Suprapubic skin (tissue), 4 donors: Measurements from ENCODE around the gene PACS1. TPM values are rescaled to one million over a fixed set of nuclear protein-coding genes. Genes with fewer than 3 reads are reported as not detected.

Experiments used
- DNase-seq, 2 donors: peaks; one replicate each; pipeline ENCODE4 v3.0.0-alpha.2; 2019; ENCODE audit warnings: low spot score in 2 of 2
- H3K27ac ChIP-seq: fragments of 200-600 bp; sonication (generic); one replicate; pipeline ENCODE4 v1.5.1; 2019
- H3K27me3 ChIP-seq: fragments of 200-600 bp; sonication (generic); one replicate; pipeline ENCODE4 v1.5.1; 2019
- H3K36me3 ChIP-seq: fragments of 200-600 bp; sonication (generic); one replicate; pipeline ENCODE4 v1.5.1; 2019
- H3K4me1 ChIP-seq: fragments of 200-600 bp; sonication (generic); one replicate; pipeline ENCODE4 v1.5.1; 2019
- H3K4me3 ChIP-seq: fragments of 200-600 bp; sonication (generic); one replicate; pipeline ENCODE4 v1.5.1; 2019; ENCODE audit warnings: mild to moderate bottlenecking
- H3K9me3 ChIP-seq: fragments of 200-600 bp; sonication (generic); one replicate; pipeline ENCODE4 v1.5.1; 2019
- CTCF ChIP-seq, 2 donors: fragments of 200-600 bp in 1 of 2; fragments of 450-650 bp in 1 of 2; sonication (generic) in 1 of 2; IDR thresholded peaks; one replicate each; pipeline ENCODE4 v1.5.1; 2016 to 2019; ENCODE audit warnings: antibody characterized with exemption in 2 of 2, mild to moderate bottlenecking in 1 of 2, moderate library complexity in 1 of 2
- EP300 ChIP-seq: sonication (generic); formaldehyde crosslinking; IDR thresholded peaks from one replicate; pipeline ENCODE4 v1.6.1; 2017; ENCODE audit warnings: antibody characterized with exemption
- POLR2A ChIP-seq, 2 donors: fragments of 450-650 bp; IDR thresholded peaks; one replicate each; pipeline ENCODE4 v1.6.1; 2017; ENCODE audit warnings: antibody characterized with exemption in 2 of 2, mild to moderate bottlenecking in 2 of 2, moderate library complexity in 2 of 2
- POLR2AphosphoS5 ChIP-seq, 3 donors: sonication (generic); formaldehyde crosslinking; IDR thresholded peaks; one replicate each; pipeline ENCODE4 v1.6.1; 2017; ENCODE audit warnings: antibody characterized with exemption in 3 of 3
- WGBS: methylation state at CpG from one replicate; pipeline ENCODE4 v1.1.5; 2018; 5-methylcytosine and 5-hydroxymethylcytosine counted together
- total RNA-seq, 4 donors: library from RNA; depleted of rRNA; stranded (reverse); fragments of >200 nt; gene quantifications; one replicate each; pipeline ENCODE4 v1.1.0, GENCODE V29; 2016

Gene PACS1
- total RNA-seq, 4 donors from 2014 or later, result 30.5 to 78.6 (median 41.8) TPM

- TF ChIP-seq EP300, result no peak
- no peak for TF ChIP-seq POLR2A (IDR thresholded peaks at IDR 0.05)
- TF ChIP-seq POLR2AphosphoS5 (IDR thresholded peaks at IDR 0.05), result no peak
- no peak for TF ChIP-seq CTCF (IDR thresholded peaks at IDR 0.05)
- Histone ChIP-seq H3K4me1 (peaks cover 21% of the 10 kb centered on the region), H3K4me3 (no peak overlapping the region), H3K27ac (no peak overlapping the region), H3K36me3 (no peaks in the 10 kb centered on the region), H3K27me3 (no peaks in the 10 kb centered on the region), H3K9me3 (no peaks in the 10 kb centered on the region)
- WGBS, result 97% methylated on average over 2 of the region's 2 CpGs
- DNase-seq, result no peak
These were observed 108.1 kb downstream of the PACS1 start for GRCh38 chr11:66178183-66178582.

- DNase-seq, result no peak
- Histone ChIP-seq H3K36me3 (no peaks in the 10 kb centered on the region), H3K27me3 (no peaks in the 10 kb centered on the region), H3K9me3 (no peaks in the 10 kb centered on the region), H3K4me1 (peaks cover 27% of the 10 kb centered on the region), H3K4me3 (no peak overlapping the region), H3K27ac (no peak overlapping the region)
- no peak for TF ChIP-seq POLR2AphosphoS5 (IDR thresholded peaks at IDR 0.05)
- no peak for TF ChIP-seq POLR2A (IDR thresholded peaks at IDR 0.05)
- no peak for TF ChIP-seq CTCF (IDR thresholded peaks at IDR 0.05)
- no peak for TF ChIP-seq EP300
These were observed 108.8 kb downstream of the PACS1 start for GRCh38 chr11:66178871-66179270.

- Histone ChIP-seq H3K27me3 (no peaks in the 10 kb centered on the region), H3K27ac (no peak overlapping the region), H3K36me3 (no peaks in the 10 kb centered on the region), H3K4me1 (peaks cover 19% of the 10 kb centered on the region), H3K9me3 (no peaks in the 10 kb centered on the region), H3K4me3 (no peak overlapping the region)
- DNase-seq, result no peak
- 55% methylated on average over 2 of the region's 2 CpGs for WGBS
- TF ChIP-seq POLR2AphosphoS5 (IDR thresholded peaks at IDR 0.05), result no peak
- no peak for TF ChIP-seq POLR2A (IDR thresholded peaks at IDR 0.05)
- TF ChIP-seq EP300, result no peak
- no peak for TF ChIP-seq CTCF (IDR thresholded peaks at IDR 0.05)
These were observed 111.7 kb downstream of the PACS1 start for GRCh38 chr11:66181632-66182315.

GRCh38 chr11:66183494-66184048 lies 113.5 kb downstream of the PACS1 start:
- Histone ChIP-seq H3K36me3 (no peaks in the 10 kb centered on the region), H3K4me1 (peaks cover 12% of the 10 kb centered on the region), H3K27me3 (no peaks in the 10 kb centered on the region), H3K27ac (no peak overlapping the region), H3K4me3 (no peak overlapping the region), H3K9me3 (no peaks in the 10 kb centered on the region)
- no peak for TF ChIP-seq POLR2A (IDR thresholded peaks at IDR 0.05)
- TF ChIP-seq EP300, result no peak
- no peak for TF ChIP-seq CTCF (IDR thresholded peaks at IDR 0.05)
- WGBS, result 64% methylated on average over 3 of the region's 3 CpGs
- no peak for DNase-seq

GRCh38 chr11:66184728-66185127 lies 114.7 kb downstream of the PACS1 start:
- no peak overlapping the region for H3K27ac ChIP-seq
- WGBS, result 92% methylated on average over 4 of the region's 4 CpGs
- H3K36me3 ChIP-seq, result no peaks in the 10 kb centered on the region
- TF ChIP-seq POLR2A (IDR thresholded peaks at IDR 0.05) (no peak), EP300 (no peak), POLR2AphosphoS5 (IDR thresholded peaks at IDR 0.05) (no peak), CTCF (IDR thresholded peaks at IDR 0.05) (no peak)
- no peak overlapping the region for H3K4me3 ChIP-seq
- H3K4me1 ChIP-seq, result peaks cover 12% of the 10 kb centered on the region
- DNase-seq, result no peak
- no peaks in the 10 kb centered on the region for H3K9me3 ChIP-seq
- no peaks in the 10 kb centered on the region for H3K27me3 ChIP-seq
